OCI-LY1 (cell line): Measurements from ENCODE around the gene EXT2.

Experiments
- H2AFZ ChIP-seq: fragments of 200-600 bp; sonication (generic), shearing (Covaris generic); 2 replicates; pipeline ENCODE4 v1.6.0; 2014; ENCODE audit warnings: antibody characterized with exemption, mild to moderate bottlenecking, low read length
- H3F3A ChIP-seq: fragments of 200-600 bp; sonication (generic), shearing (Covaris generic); 2 replicates; pipeline ENCODE4 v1.6.0; 2014; ENCODE audit warnings: mild to moderate bottlenecking, antibody characterized with exemption, low read length, moderate library complexity; ENCODE audit not compliant: insufficient read depth
- H3K27ac ChIP-seq: fragments of 200-600 bp; sonication (generic); 2 replicates; pipeline ENCODE4 v1.5.1; 2014; ENCODE audit warnings: low read length, mixed run types, mild to moderate bottlenecking, low read depth; ENCODE audit not compliant: poor library complexity, severe bottlenecking
- H3K27me3 ChIP-seq: fragments of 200-600 bp; sonication (generic); 2 replicates; pipeline ENCODE4 v1.6.0; 2014; ENCODE audit warnings: antibody characterized with exemption, mild to moderate bottlenecking, low read length, moderate library complexity; ENCODE audit not compliant: insufficient read depth
- H3K36me3 ChIP-seq: fragments of 200-600 bp; sonication (generic); 2 replicates; pipeline ENCODE4 v1.6.1; 2014; ENCODE audit warnings: mild to moderate bottlenecking, antibody characterized with exemption, low read length, moderate library complexity, mixed read lengths; ENCODE audit not compliant: insufficient read depth
- H3K4me1 ChIP-seq: fragments of 200-600 bp; sonication (generic); 2 replicates; pipeline ENCODE4 v1.5.1; 2014; ENCODE audit warnings: mild to moderate bottlenecking, low read length, moderate library complexity; ENCODE audit not compliant: insufficient read depth, severe bottlenecking
- H3K4me2 ChIP-seq: fragments of 200-600 bp; sonication (generic), shearing (Covaris generic); 2 replicates; pipeline ENCODE4 v1.6.1; 2014; ENCODE audit warnings: low read length
- H3K4me3 ChIP-seq: fragments of 200-600 bp; sonication (generic); 2 replicates; pipeline ENCODE4 v1.5.1; 2014; ENCODE audit warnings: low read length, low read depth, mild to moderate bottlenecking, mixed read lengths; ENCODE audit not compliant: poor library complexity, severe bottlenecking
- H3K79me2 ChIP-seq: fragments of 200-600 bp; shearing (Covaris generic); 2 replicates; pipeline ENCODE4 v1.6.1; 2016; ENCODE audit warnings: mixed run types, low read length, mixed read lengths; ENCODE audit not compliant: insufficient read depth
- H3K9ac ChIP-seq: fragments of 200-600 bp; sonication (generic), shearing (Covaris generic); 2 replicates; pipeline ENCODE4 v1.6.1; 2014; ENCODE audit warnings: mild to moderate bottlenecking, low read length, mixed read lengths
- H3K9me2 ChIP-seq: fragments of 200-600 bp; sonication (generic), shearing (Covaris generic); 2 replicates; pipeline ENCODE4 v1.6.1; 2014; ENCODE audit warnings: low read depth, mild to moderate bottlenecking, low read length, mixed read lengths
- H3K9me3 ChIP-seq: fragments of 200-600 bp; shearing (Covaris generic); 2 replicates; pipeline ENCODE4 v1.6.1; 2014; ENCODE audit warnings: low read length, mixed read lengths
- H4K20me1 ChIP-seq: fragments of 200-600 bp; sonication (generic), shearing (Covaris generic); 2 replicates; pipeline ENCODE4 v1.6.0; 2016; ENCODE audit warnings: mild to moderate bottlenecking, low read length; ENCODE audit not compliant: insufficient read depth
- EZH2 ChIP-seq: fragments of 200-600 bp; sonication (generic), shearing (Covaris generic); IDR thresholded peaks from 2 replicates; pipeline ENCODE4 v1.8.0; 2017; ENCODE audit warnings: borderline replicate concordance, mixed run types, mild to moderate bottlenecking, antibody characterized with exemption, low read length, moderate library complexity, mixed read lengths
- TF ChIP-seq, protein P1 (sequence below): fragments of 200-600 bp; sonication (generic), shearing (Covaris generic); IDR thresholded peaks from 2 replicates; pipeline ENCODE4 v1.5.1; 2017; ENCODE audit warnings: mild to moderate bottlenecking, antibody characterized with exemption, low read length, moderate library complexity, mixed read lengths

The EXT2 gene

DNA sequence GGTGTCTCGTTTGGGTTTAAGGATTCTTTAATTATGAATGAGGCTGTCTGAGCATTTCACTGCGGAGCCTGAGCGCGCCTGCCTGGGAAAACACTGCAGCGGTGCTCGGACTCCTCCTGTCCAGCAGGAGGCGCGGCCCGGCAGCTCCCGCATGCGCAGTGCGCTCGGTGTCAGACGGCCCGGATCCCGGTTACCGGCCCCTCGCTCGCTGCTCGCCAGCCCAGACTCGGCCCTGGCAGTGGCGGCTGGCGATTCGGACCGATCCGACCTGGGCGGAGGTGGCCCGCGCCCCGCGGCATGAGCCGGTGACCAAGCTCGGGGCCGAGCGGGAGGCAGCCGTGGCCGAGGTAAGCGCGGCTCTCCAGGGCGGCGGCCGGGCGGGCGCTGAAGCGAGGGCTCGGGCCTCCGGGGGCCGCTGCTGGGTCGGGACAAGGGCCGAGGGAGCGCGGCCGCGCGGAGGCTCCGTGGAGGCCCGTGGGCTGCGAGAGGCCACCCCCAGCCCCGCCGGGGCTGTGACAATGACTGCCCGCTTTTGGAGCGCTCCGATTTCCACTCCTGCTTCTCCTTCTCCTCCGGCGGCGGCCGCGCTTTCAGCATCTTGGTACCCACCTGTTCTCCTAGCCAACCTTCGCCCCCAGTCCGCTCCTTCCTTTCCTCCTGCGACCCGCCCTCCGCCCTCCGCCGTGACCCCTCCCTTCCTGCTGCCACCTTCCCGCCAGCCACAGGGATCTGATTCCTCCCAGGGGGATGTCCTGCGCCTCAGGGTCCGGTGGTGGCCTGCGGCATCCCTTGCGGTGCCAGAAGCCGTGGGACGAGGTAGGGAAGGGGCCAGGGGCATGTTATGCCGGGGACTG, at the start of gene EXT2:
EXT2 (plus strand) TSS at position 173 of the 854 bp plus-strand sequence. CDS start 12,035 bp downstream, outside the sequence.
- no peaks in the 10 kb centered on the region for H3K79me2 ChIP-seq
- H3F3A ChIP-seq: no peaks in the 10 kb centered on the region
- H4K20me1 ChIP-seq: no peaks in the 10 kb centered on the region
- TF ChIP-seq, protein P1, sequence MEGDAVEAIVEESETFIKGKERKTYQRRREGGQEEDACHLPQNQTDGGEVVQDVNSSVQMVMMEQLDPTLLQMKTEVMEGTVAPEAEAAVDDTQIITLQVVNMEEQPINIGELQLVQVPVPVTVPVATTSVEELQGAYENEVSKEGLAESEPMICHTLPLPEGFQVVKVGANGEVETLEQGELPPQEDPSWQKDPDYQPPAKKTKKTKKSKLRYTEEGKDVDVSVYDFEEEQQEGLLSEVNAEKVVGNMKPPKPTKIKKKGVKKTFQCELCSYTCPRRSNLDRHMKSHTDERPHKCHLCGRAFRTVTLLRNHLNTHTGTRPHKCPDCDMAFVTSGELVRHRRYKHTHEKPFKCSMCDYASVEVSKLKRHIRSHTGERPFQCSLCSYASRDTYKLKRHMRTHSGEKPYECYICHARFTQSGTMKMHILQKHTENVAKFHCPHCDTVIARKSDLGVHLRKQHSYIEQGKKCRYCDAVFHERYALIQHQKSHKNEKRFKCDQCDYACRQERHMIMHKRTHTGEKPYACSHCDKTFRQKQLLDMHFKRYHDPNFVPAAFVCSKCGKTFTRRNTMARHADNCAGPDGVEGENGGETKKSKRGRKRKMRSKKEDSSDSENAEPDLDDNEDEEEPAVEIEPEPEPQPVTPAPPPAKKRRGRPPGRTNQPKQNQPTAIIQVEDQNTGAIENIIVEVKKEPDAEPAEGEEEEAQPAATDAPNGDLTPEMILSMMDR: peak; percentile 70
- TF ChIP-seq EZH2: no peak
- no peaks in the 10 kb centered on the region for H3K36me3 ChIP-seq
- peak within 1 kb of the TSS; percentile 61 for H3K9ac ChIP-seq
- H3K9me2 ChIP-seq: no peaks in the 10 kb centered on the region
- no peaks in the 10 kb centered on the region for H3K27me3 ChIP-seq
- H3K4me1 ChIP-seq: peaks cover 14% of the 10 kb centered on the region
- peak within 1 kb of the TSS; percentile 67 for H3K4me3 ChIP-seq
- H3K4me2 ChIP-seq: peak within 1 kb of the TSS; percentile 88
- H2AFZ ChIP-seq: no peak within 1 kb of the TSS
- H3K9me3 ChIP-seq: no peaks in the 10 kb centered on the region
- H3K27ac ChIP-seq: no peak within 1 kb of the TSS

DNA sequence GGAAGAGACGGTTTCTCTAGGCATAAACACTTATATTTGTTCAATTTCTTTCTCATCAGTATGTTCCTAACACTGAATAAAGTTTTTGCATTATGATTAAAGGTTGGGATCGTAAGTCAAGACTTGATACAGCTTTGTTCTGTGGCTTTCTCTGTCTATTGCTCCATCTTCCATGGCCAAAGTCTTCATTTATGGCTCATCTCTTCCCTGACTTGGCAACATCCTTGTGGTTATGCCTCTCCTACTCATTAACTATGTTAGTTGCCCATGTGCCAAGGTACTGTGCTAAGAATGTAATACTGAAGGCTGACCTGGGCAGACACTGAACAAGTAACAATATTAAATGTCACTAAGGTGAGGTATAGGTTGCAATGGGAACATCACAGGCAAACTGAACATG, 49.3 kb upstream of the EXT2 start:
- H3K9me2 ChIP-seq: no peaks in the 10 kb centered on the region
- H3K27ac ChIP-seq: no peak overlapping the region
- H3K36me3 ChIP-seq: no peaks in the 10 kb centered on the region
- H3K27me3 ChIP-seq: peaks cover 3% of the 10 kb centered on the region; the same call in 1 of the 2 replicates
- no peaks in the 10 kb centered on the region for H3K79me2 ChIP-seq
- H4K20me1 ChIP-seq: no peaks in the 10 kb centered on the region
- H3K4me1 ChIP-seq: no peaks in the 10 kb centered on the region
- no peaks in the 10 kb centered on the region for H3F3A ChIP-seq
- H2AFZ ChIP-seq: no peak overlapping the region
- no peak overlapping the region for H3K4me3 ChIP-seq
- H3K4me2 ChIP-seq: no peak overlapping the region
- TF ChIP-seq EZH2: no peak
- TF ChIP-seq, protein P1: no peak
- no peak overlapping the region for H3K9ac ChIP-seq
- peaks cover 4% of the 10 kb centered on the region for H3K9me3 ChIP-seq

DNA sequence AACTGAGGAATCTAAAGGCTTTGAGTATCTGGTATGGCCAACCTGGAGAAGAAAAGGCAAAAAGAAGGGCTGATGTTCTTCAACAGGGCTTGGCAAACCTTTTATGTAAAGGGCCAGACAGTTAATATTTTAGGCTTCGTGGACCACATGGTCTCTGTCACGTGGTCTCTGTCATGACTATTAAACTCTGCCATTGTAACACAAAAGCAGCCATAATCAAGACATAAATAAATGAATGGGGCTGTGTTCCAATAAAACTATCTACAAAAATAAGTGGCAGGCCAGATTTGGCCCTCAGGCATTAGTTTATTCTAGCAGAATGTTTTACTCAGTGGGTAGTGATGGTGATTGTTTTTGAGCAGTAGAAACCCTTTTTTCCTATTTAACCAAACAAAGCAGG, 48.2 kb upstream of the EXT2 start:
- no peaks in the 10 kb centered on the region for H4K20me1 ChIP-seq
- no peak overlapping the region for H3K27ac ChIP-seq
- H3K36me3 ChIP-seq: no peaks in the 10 kb centered on the region
- no peak for TF ChIP-seq EZH2
- TF ChIP-seq, protein P1: no peak
- H3K27me3 ChIP-seq: peaks cover 3% of the 10 kb centered on the region; the same call in 1 of the 2 replicates
- no peaks in the 10 kb centered on the region for H3K9me2 ChIP-seq
- H2AFZ ChIP-seq: no peak overlapping the region
- H3K79me2 ChIP-seq: no peaks in the 10 kb centered on the region
- no peaks in the 10 kb centered on the region for H3F3A ChIP-seq
- no peak overlapping the region for H3K4me3 ChIP-seq
- H3K9ac ChIP-seq: no peak overlapping the region
- H3K4me1 ChIP-seq: no peaks in the 10 kb centered on the region
- no peaks in the 10 kb centered on the region for H3K9me3 ChIP-seq
- no peak overlapping the region for H3K4me2 ChIP-seq
